Measurements from ENCODE around the gene CCL7.

GRCh38 chr17:34227707-34228106 lies 42.3 kb upstream of the CCL7 start:
- TF ChIP-seq CTCF (IDR thresholded peaks at IDR 0.05) (no peak), POLR2A (IDR thresholded peaks at IDR 0.05) (no peak)

Measured in testis (tissue), 2 donors.